ENCODE measurements around the gene GOLGA6L24.
"Not testable (repeated sequence)": the region's sequence is repeated elsewhere in the genome, so short reads cannot be mapped to it uniquely, and the experiment has no call there.

Gene GOLGA6L24

DNA sequence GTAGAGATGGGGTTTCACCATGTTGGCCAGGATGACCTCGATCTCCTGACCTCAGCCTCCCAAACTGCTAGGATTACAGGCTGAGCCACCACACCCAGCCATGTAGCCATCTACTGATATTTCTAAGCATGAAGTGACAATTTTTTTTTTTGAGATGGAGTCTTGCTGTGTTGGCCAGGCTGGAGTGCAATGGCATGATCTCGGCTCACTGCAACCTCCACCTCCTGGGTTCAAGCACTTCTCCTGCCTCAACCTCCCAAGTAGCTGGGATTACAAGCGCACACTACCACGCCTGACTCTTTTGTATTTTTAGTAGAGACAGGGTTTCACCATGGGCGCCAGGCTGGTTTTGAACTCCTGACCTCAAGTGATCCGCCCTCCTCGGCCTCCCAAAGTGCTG lies 40.9 kb downstream of the GOLGA6L24 start:
- H3K9ac ChIP-seq (ENCODE audit: low read length); H3K27ac ChIP-seq (ENCODE audit: low read depth, low read length); H3K27me3 ChIP-seq (ENCODE audit: control insufficient read depth, insufficient read depth, low read length); H3K4me3 ChIP-seq (ENCODE audit: low read depth, low read length); H3K9me3 ChIP-seq (ENCODE audit: control insufficient read depth, insufficient read depth, low read depth, low read length); H3K4me1 ChIP-seq (ENCODE audit: control insufficient read depth, insufficient read depth, low read length): not testable (repeated sequence)
- peaks cover 27% of the 10 kb centered on the region for H3K36me3 ChIP-seq (ENCODE audit: control insufficient read depth, insufficient read depth, low read length)

GRCh38 chr15:28310454-28310853 lies 47.4 kb downstream of the GOLGA6L24 start:
- peaks cover 33% of the 10 kb centered on the region for H3K36me3 ChIP-seq (ENCODE audit: control insufficient read depth, insufficient read depth, low read length)
- not testable (repeated sequence) for H3K4me3 ChIP-seq (ENCODE audit: low read depth, low read length); H3K9me3 ChIP-seq (ENCODE audit: control insufficient read depth, insufficient read depth, low read depth, low read length); H3K4me1 ChIP-seq (ENCODE audit: control insufficient read depth, insufficient read depth, low read length); H3K27ac ChIP-seq (ENCODE audit: low read depth, low read length); H3K9ac ChIP-seq (ENCODE audit: low read length); H3K27me3 ChIP-seq (ENCODE audit: control insufficient read depth, insufficient read depth, low read length)

- not testable (repeated sequence) for H3K4me3 ChIP-seq (ENCODE audit: low read depth, low read length); H3K9ac ChIP-seq (ENCODE audit: low read length); H3K27me3 ChIP-seq (ENCODE audit: control insufficient read depth, insufficient read depth, low read length); H3K27ac ChIP-seq (ENCODE audit: low read depth, low read length); H3K9me3 ChIP-seq (ENCODE audit: control insufficient read depth, insufficient read depth, low read depth, low read length); H3K4me1 ChIP-seq (ENCODE audit: control insufficient read depth, insufficient read depth, low read length)
- peaks cover 22% of the 10 kb centered on the region for H3K36me3 ChIP-seq (ENCODE audit: control insufficient read depth, insufficient read depth, low read length)
Observed at GRCh38 chr15:28308718-28309117, 49.2 kb downstream of the GOLGA6L24 start.
